Heart left ventricle (tissue), 13 donors: Measurements from ENCODE around the gene RASSF1.
A peak's percentile ranks its signal among the peaks of the same experiment; 100 is the strongest.

Experiments
- POLR2A ChIP-seq, 2 donors: fragments of 450-650 bp; IDR thresholded peaks; one replicate each; pipeline ENCODE4 v1.6.1; 2017; ENCODE audit warnings: antibody characterized with exemption in 2 of 2, mild to moderate bottlenecking in 2 of 2, moderate library complexity in 2 of 2
- TF ChIP-seq, protein P1 (sequence below), 12 donors: fragments of 200-600 bp; sonication (generic) in 4 of 12; IDR thresholded peaks; one replicate each; pipeline versions ENCODE4 v1.5.0 to v1.8.0; 2018 to 2022; ENCODE audit warnings: antibody characterized with exemption in 12 of 12, mild to moderate bottlenecking in 5 of 12
- donor health status: ischemic (EF 13 %, LVEDD 7.1; RV severe dilation, severe dysfunction).
- donor health status: DM: no; HTN: yes; CAD: no.
- donor health status: DM: no; HTN: no; CAD: no.
- donor health status: ischemic (EF 25% LVEDD 6.9; RV normal size, moderate dysfunction).
- donor health status: ischemic (EF 25% LVEDD 5.7; RV mildly dilated, moderate dysfunction).
- donor health status: ischemic (EF 35%, LVEDD 5.7; RV mildly dilated, moderate dysfunction).
- donor health status: nonischemic (EF 11% LVEDD 7.7; RV severe dilation, severe dysfunction).
- donor health status: DM: yes; HTN: yes; CAD: no.
- donor health status: PGD.
- donor health status: ischemic (EF 29% LVEDD 5.4; RV normal size, mild dysfunction).
- donor health status: nonischemic (EF 23%, LVEDD 6.1; RV moderate dilation, normal function).

DNA sequence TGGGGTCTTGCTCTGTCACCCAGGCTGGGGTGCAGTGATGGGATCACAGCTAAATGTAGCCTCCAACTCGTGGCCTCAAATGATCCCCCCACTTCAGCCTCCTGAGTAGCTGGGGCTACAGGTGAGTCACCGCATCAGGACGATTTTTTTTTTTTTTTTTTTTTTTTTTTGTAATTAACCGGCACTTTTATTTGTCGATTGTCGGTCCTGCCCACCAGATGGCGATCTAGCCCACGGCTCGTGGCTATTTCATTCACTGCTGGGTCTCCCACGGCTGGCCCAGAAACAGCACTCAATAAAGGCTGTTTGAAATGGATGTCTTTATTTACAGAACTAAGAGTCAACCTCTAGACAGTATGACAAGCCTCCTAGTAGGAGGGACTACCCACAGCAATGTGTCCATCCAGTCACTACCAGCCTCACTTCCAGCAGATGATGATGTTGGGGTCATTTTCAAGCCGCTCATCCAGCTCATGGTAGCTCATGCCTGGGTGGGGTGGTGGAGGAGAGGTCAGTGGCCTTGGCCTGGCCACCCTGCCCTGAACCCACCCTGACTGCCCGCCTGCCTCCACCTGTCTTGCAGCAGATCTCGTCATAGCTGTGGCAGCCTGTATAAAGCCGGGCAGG lies 6.7 kb upstream of the RASSF1 start:
- TF ChIP-seq, protein P1, sequence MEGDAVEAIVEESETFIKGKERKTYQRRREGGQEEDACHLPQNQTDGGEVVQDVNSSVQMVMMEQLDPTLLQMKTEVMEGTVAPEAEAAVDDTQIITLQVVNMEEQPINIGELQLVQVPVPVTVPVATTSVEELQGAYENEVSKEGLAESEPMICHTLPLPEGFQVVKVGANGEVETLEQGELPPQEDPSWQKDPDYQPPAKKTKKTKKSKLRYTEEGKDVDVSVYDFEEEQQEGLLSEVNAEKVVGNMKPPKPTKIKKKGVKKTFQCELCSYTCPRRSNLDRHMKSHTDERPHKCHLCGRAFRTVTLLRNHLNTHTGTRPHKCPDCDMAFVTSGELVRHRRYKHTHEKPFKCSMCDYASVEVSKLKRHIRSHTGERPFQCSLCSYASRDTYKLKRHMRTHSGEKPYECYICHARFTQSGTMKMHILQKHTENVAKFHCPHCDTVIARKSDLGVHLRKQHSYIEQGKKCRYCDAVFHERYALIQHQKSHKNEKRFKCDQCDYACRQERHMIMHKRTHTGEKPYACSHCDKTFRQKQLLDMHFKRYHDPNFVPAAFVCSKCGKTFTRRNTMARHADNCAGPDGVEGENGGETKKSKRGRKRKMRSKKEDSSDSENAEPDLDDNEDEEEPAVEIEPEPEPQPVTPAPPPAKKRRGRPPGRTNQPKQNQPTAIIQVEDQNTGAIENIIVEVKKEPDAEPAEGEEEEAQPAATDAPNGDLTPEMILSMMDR (IDR thresholded peaks at IDR 0.05) = peak; percentile 46 to 74 (median 65)
- no peak for TF ChIP-seq POLR2A (IDR thresholded peaks at IDR 0.05)
